ENCODE measurements around the gene CTDNEP1.

Gene CTDNEP1

GRCh38 chr17:7266784-7267183 lies 15.2 kb upstream of the CTDNEP1 start:
- TF ChIP-seq CTCF (conservative IDR thresholded peaks at IDR 0.05): no peak
- no peak overlapping the region for H3K27ac ChIP-seq

- no peak for TF ChIP-seq CTCF (conservative IDR thresholded peaks at IDR 0.05)
- H3K27ac ChIP-seq: peak overlapping the region; percentile 91
Measured at GRCh38 chr17:7263801-7264078, 12.2 kb upstream of the CTDNEP1 start.

- TF ChIP-seq CTCF (conservative IDR thresholded peaks at IDR 0.05): no peak
- peak overlapping the region; percentile 91 for H3K27ac ChIP-seq
Measured at GRCh38 chr17:7262935-7263800, 11.6 kb upstream of the CTDNEP1 start.

- TF ChIP-seq CTCF (conservative IDR thresholded peaks at IDR 0.05): no peak
- peak within 1 kb of the TSS; percentile 91 for H3K27ac ChIP-seq
Measured at GRCh38 chr17:7262192-7262934, 10.8 kb upstream of the CTDNEP1 start, which contains the start of gene CLDN7. TSS of gene CLDN7 (minus strand) at chr17:7262478. CDS start at chr17:7262043, 435 bp downstream.

GRCh38 chr17:7261379-7262191 lies 10.1 kb upstream of the CTDNEP1 start:
- H3K27ac ChIP-seq: peak overlapping the region; percentile 91
- no peak for TF ChIP-seq CTCF (conservative IDR thresholded peaks at IDR 0.05)

- H3K27ac ChIP-seq: peak overlapping the region; percentile 91
- TF ChIP-seq CTCF (conservative IDR thresholded peaks at IDR 0.05): no peak
Measured at GRCh38 chr17:7260651-7261378, 9.3 kb upstream of the CTDNEP1 start.
